WTC11 (cell line): Measurements from ENCODE around the gene TSPAN18. TPM values are rescaled to one million over a fixed set of nuclear protein-coding genes. Genes with fewer than 3 reads are reported as not detected.
A peak's percentile ranks its signal among the peaks of the same experiment; 100 is the strongest.

Experiments
- ATAC-seq: fragments of 200-7000 bp; cut with Tn5 transposase; 2 replicates; pipeline ENCODE4 v1.10.0; 2021; ENCODE audit warnings: mild to moderate bottlenecking, moderate library complexity
- CTCF ChIA-PET: fragments of 300-600 bp; sonication (Branson Sonifier 250); formaldehyde crosslinking; loops from one replicate; lab custom pipeline; 2021; ENCODE audit warnings: antibody characterized with exemption; lab: Charles Lee
- POLR2A ChIA-PET: fragments of 350-600 bp; sonication (Branson Sonifier 250); formaldehyde crosslinking; loops from one replicate; lab custom pipeline; 2021; ENCODE audit warnings: antibody characterized with exemption; lab: Charles Lee
- DNase-seq: peaks from one replicate; pipeline ENCODE4 v3.0.0; 2021; ENCODE audit warnings: low spot score
- H3K27ac Mint-ChIP-seq: 2 replicates; pipeline ENCODE4 v1.8.0; 2021; ENCODE audit warnings: mixed read lengths
- H3K27me3 Mint-ChIP-seq: 2 replicates; pipeline ENCODE4 v1.8.0; 2021; ENCODE audit warnings: low read depth, mild to moderate bottlenecking, moderate library complexity, mixed read lengths
- H3K36me3 Mint-ChIP-seq: 2 replicates; pipeline ENCODE4 v1.8.0; 2021; ENCODE audit warnings: mixed read lengths
- H3K4me1 Mint-ChIP-seq: 2 replicates; pipeline ENCODE4 v1.8.0; 2022; ENCODE audit warnings: mixed read lengths
- H3K4me3 Mint-ChIP-seq: 2 replicates; pipeline ENCODE4 v1.8.0; 2021; ENCODE audit warnings: mild to moderate bottlenecking, moderate library complexity, mixed read lengths
- H3K9me3 Mint-ChIP-seq: 2 replicates; pipeline ENCODE4 v1.8.0; 2021; ENCODE audit warnings: mixed read lengths
- AFF4 ChIP-seq: sonication (generic); formaldehyde crosslinking; IDR thresholded peaks from 2 replicates; pipeline ENCODE4 v1.8.1; 2023; ENCODE audit warnings: mild to moderate bottlenecking, missing genetic modification reagents, borderline replicate concordance
- ARID4B ChIP-seq: sonication (generic); formaldehyde crosslinking; IDR thresholded peaks from 2 replicates; pipeline ENCODE4 v1.8.0; 2023; ENCODE audit warnings: missing genetic modification reagents, mild to moderate bottlenecking, borderline replicate concordance
- CTCF ChIP-seq: fragments of 200-600 bp; IDR thresholded peaks from 2 replicates; pipeline ENCODE4 v1.8.0; 2022; ENCODE audit warnings: antibody characterized with exemption
- ELF4 ChIP-seq: sonication (generic); formaldehyde crosslinking; IDR thresholded peaks from 2 replicates; pipeline ENCODE4 v1.8.1; 2022; ENCODE audit warnings: low read depth, mild to moderate bottlenecking, moderate library complexity, missing genetic modification reagents
- FOXK1 ChIP-seq: sonication (generic); formaldehyde crosslinking; IDR thresholded peaks from 2 replicates; pipeline ENCODE4 v1.8.0; 2022; ENCODE audit warnings: mild to moderate bottlenecking, moderate library complexity, missing genetic modification reagents
- IRF1 ChIP-seq: sonication (generic); formaldehyde crosslinking; IDR thresholded peaks from 2 replicates; pipeline ENCODE4 v1.8.0; 2023; ENCODE audit warnings: missing genetic modification reagents
- IRF2 ChIP-seq: sonication (generic); formaldehyde crosslinking; IDR thresholded peaks from 2 replicates; pipeline ENCODE4 v1.8.0; 2022; ENCODE audit warnings: low read depth, missing genetic modification reagents, borderline replicate concordance
- NFATC4 ChIP-seq: fragments of 250-450 bp; sonication (Bioruptor Pico); IDR thresholded peaks from 2 replicates; pipeline ENCODE4 v1.9.0; 2021; ENCODE audit warnings: mild to moderate bottlenecking
- NR2C2 ChIP-seq: sonication (generic); formaldehyde crosslinking; IDR thresholded peaks from 2 replicates; pipeline ENCODE4 v1.8.0; 2022; ENCODE audit warnings: mild to moderate bottlenecking, missing genetic modification reagents
- NR3C1 ChIP-seq: sonication (generic); formaldehyde crosslinking; conservative IDR thresholded peaks from 2 replicates; pipeline ENCODE4 v1.8.1; 2023; ENCODE audit warnings: low read depth, mild to moderate bottlenecking, missing genetic modification reagents
- OVOL2 ChIP-seq: fragments of 250-450 bp; sonication (Bioruptor Pico); IDR thresholded peaks from 2 replicates; pipeline ENCODE4 v1.9.0; 2021; ENCODE audit warnings: mild to moderate bottlenecking, borderline replicate concordance
- PRRX2 ChIP-seq: fragments of 250-450 bp; sonication (Bioruptor Pico); IDR thresholded peaks from 2 replicates; pipeline ENCODE4 v1.8.0; 2021; ENCODE audit warnings: mild to moderate bottlenecking
- SP1 ChIP-seq: sonication (generic); formaldehyde crosslinking; conservative IDR thresholded peaks from 2 replicates; pipeline ENCODE4 v1.8.1; 2022; ENCODE audit warnings: missing genetic modification reagents
- TEAD1 ChIP-seq: sonication (generic); formaldehyde crosslinking; IDR thresholded peaks from 2 replicates; pipeline ENCODE4 v1.8.0; 2022; ENCODE audit warnings: mild to moderate bottlenecking, missing genetic modification reagents
- ZNF219 ChIP-seq: sonication (generic); formaldehyde crosslinking; IDR thresholded peaks from 2 replicates; pipeline ENCODE4 v1.8.0; 2023; ENCODE audit warnings: missing genetic modification reagents, mild to moderate bottlenecking, borderline replicate concordance
- ZNF232 ChIP-seq: sonication (generic); formaldehyde crosslinking; IDR thresholded peaks from 2 replicates; pipeline ENCODE4 v1.8.0; 2022; ENCODE audit warnings: mild to moderate bottlenecking, missing genetic modification reagents
- ZNF281 ChIP-seq: sonication (generic); formaldehyde crosslinking; IDR thresholded peaks from 2 replicates; pipeline ENCODE4 v1.8.0; 2023; ENCODE audit warnings: mild to moderate bottlenecking, missing genetic modification reagents
- ZNF512 ChIP-seq: sonication (generic); formaldehyde crosslinking; IDR thresholded peaks from 2 replicates; pipeline ENCODE4 v1.8.1; 2022; ENCODE audit warnings: missing genetic modification reagents, borderline replicate concordance
- ZSCAN18 ChIP-seq: fragments of 250-450 bp; sonication (Bioruptor Pico); IDR thresholded peaks from 2 replicates; pipeline ENCODE4 v2.1.2; 2022; ENCODE audit warnings: mild to moderate bottlenecking, moderate library complexity
- total RNA-seq: library from RNA; stranded (reverse); gene quantifications from 3 replicates; pipeline ENCODE4 v1.2.3, GENCODE V29; 2021

Gene TSPAN18
- total RNA-seq, 1 experiment from 2014 or later = 44.7 TPM

GRCh38 chr11:44729063-44729462 lies 2.3 kb downstream of the TSPAN18 start:
- Mint-ChIP-seq H3K27ac (no peak overlapping the region), H3K27me3 (peaks cover 72% of the 10 kb centered on the region), H3K4me3 (peak overlapping the region; percentile 78)
- POLR2A ChIA-PET = no interaction called here
- ATAC-seq = peak; percentile 2
- no peak for DNase-seq
- TF ChIP-seq NR3C1 = no peak
- no peak for TF ChIP-seq TEAD1
- TF ChIP-seq OVOL2 (CRISPR knock-in tag) = no peak
- TF ChIP-seq ARID4B = no peak
- TF ChIP-seq ZNF219 (CRISPR knock-in tag) = no peak
- no peak for TF ChIP-seq IRF2 (CRISPR knock-in tag)
- no peak for TF ChIP-seq NR2C2 (CRISPR knock-in tag)
- no peak for TF ChIP-seq ZNF232
- TF ChIP-seq ZNF281 (CRISPR knock-in tag) = no peak
- no peak for TF ChIP-seq SP1 (CRISPR knock-in tag)
- no peak for TF ChIP-seq FOXK1 (CRISPR knock-in tag)
- TF ChIP-seq AFF4 = no peak
- TF ChIP-seq, all 79 proteins: peak for 0
- peaks cover 69% of the 10 kb centered on the region for H3K4me1 Mint-ChIP-seq
- CTCF ChIA-PET = interaction anchor here (0.8 to 2.8 kb wide), 2 partner anchors 17 to 182 kb away, joined by 3 to 16 read pairs; no protein-coding TSS in a partner anchor
- peaks cover 6% of the 10 kb centered on the region; the same call in 1 of the 2 replicates for H3K36me3 Mint-ChIP-seq
- H3K9me3 Mint-ChIP-seq = peaks cover 7% of the 10 kb centered on the region; the same call in 1 of the 2 replicates

GRCh38 chr11:44729713-44730112 lies 3.0 kb downstream of the TSPAN18 start:
- no peak overlapping the region for H3K4me3 Mint-ChIP-seq
- H3K9me3 Mint-ChIP-seq = peaks cover 7% of the 10 kb centered on the region; the same call in 1 of the 2 replicates
- no peak for ATAC-seq
- no peak overlapping the region for H3K27ac Mint-ChIP-seq
- DNase-seq = no peak
- CTCF ChIA-PET = interaction anchor here (0.8 to 2.8 kb wide), 5 partner anchors 24 to 197 kb away, joined by 3 to 16 read pairs (median 5); no protein-coding TSS in a partner anchor
- peaks cover 68% of the 10 kb centered on the region for H3K27me3 Mint-ChIP-seq
- POLR2A ChIA-PET = no interaction called here
- H3K36me3 Mint-ChIP-seq = peaks cover 6% of the 10 kb centered on the region; the same call in 1 of the 2 replicates
- H3K4me1 Mint-ChIP-seq = peaks cover 75% of the 10 kb centered on the region
- no peak for TF ChIP-seq CTCF
- no peak for TF ChIP-seq ZNF512
- no peak for TF ChIP-seq ZSCAN18 (CRISPR knock-in tag)
- no peak for TF ChIP-seq ELF4 (CRISPR knock-in tag)
- TF ChIP-seq NFATC4 (CRISPR knock-in tag) = no peak
- TF ChIP-seq PRRX2 (CRISPR knock-in tag) = no peak
- no peak for TF ChIP-seq SP1 (CRISPR knock-in tag)
- no peak for TF ChIP-seq IRF1 (CRISPR knock-in tag)
